Activated naive CD4-positive, alpha-beta T cell treated with anti-CD3 and anti-CD28 coated beads, Interleukin-2, amount 50 U/mL, for 24 hours (primary cell): ENCODE results near the gene METAP1D.

Source experiments
- H3K27ac Mint-ChIP-seq: one replicate; pipeline ENCODE4 v1.8.0; 2021; ENCODE audit warnings: mild to moderate bottlenecking, mixed read lengths
- H3K27me3 Mint-ChIP-seq: one replicate; pipeline ENCODE4 v1.8.0; 2021; ENCODE audit warnings: mixed read lengths
- H3K36me3 Mint-ChIP-seq: one replicate; pipeline ENCODE4 v1.8.0; 2021; ENCODE audit warnings: mixed read lengths
- H3K4me1 Mint-ChIP-seq: one replicate; pipeline ENCODE4 v1.8.0; 2021; ENCODE audit warnings: mixed read lengths
- H3K4me3 Mint-ChIP-seq: one replicate; pipeline ENCODE4 v1.8.0; 2021; ENCODE audit warnings: mild to moderate bottlenecking, mixed read lengths
- H3K9me3 Mint-ChIP-seq: one replicate; pipeline ENCODE4 v1.8.0; 2021; ENCODE audit warnings: mixed read lengths

The METAP1D gene

DNA sequence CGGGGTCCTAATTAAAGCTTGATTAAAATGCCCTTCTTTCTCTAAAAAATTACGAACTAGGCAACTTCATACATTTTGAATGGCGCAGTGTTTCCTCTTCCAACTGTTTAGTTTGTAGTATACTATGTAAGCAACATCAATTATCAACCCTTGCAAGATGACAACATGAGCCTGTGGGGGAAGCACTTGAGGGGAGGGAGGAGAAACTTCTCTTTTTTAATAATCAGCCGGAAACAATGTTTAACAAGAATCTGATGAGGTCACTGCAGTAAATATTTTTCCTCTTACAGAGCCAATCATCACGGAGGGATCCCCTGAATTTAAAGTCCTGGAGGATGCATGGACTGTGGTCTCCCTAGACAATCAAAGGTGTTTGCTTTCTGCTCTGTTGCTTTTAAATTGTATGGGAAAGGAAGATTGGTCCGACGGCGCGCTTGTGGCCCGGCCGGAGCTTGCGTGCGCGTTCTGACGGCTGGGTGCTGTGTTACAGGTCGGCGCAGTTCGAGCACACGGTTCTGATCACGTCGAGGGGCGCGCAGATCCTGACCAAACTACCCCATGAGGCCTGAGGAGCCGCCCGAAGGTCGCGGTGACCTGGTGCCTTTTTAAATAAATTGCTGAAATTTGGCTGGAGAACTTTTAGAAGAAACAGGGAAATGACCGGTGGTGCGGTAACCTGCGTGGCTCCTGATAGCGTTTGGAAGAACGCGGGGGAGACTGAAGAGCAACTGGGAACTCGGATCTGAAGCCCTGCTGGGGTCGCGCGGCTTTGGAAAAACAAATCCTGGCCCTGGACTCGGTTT is 80.3 kb downstream of the METAP1D start:
- Mint-ChIP-seq H3K27me3 (peaks cover 48% of the 10 kb centered on the region), H3K36me3 (peaks cover 3% of the 10 kb centered on the region), H3K4me3 (peak overlapping the region; percentile 2), H3K27ac (peak overlapping the region; percentile 79), H3K9me3 (no peaks in the 10 kb centered on the region), H3K4me1 (peaks cover 15% of the 10 kb centered on the region)

DNA sequence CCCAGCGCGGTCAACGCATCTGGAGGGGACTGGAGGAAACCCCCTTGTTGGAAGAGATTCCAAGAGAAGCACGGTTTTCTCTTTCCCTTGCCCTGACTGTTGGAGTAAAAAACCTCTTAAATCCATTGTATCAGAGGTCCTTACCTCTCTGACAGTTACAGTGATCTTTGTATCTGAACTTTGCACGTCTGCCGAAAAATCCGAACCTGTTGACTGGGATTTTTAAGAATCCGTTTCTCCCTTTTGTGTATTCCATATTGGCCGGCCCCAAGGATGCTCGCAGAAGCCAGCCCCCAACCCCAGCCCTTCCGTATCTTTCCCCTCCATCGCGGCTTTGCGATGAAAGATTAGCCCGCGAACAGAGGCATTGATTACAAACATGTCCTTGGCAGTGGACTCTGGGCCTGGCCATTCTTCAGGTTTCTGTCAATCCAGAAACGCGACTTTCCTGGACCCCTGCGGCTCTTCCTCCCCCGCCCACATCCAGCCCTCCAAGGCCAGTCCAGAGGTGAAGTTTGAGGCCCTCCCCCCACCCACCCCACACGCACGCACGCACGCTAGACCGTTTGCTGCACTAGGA is 81.0 kb downstream of the METAP1D start:
- Mint-ChIP-seq H3K4me1 (peaks cover 22% of the 10 kb centered on the region), H3K36me3 (peaks cover 3% of the 10 kb centered on the region), H3K27ac (no peak overlapping the region), H3K27me3 (peaks cover 52% of the 10 kb centered on the region), H3K9me3 (no peaks in the 10 kb centered on the region), H3K4me3 (no peak overlapping the region)

- no peaks in the 10 kb centered on the region for H3K9me3 Mint-ChIP-seq
- peaks cover 52% of the 10 kb centered on the region for H3K27me3 Mint-ChIP-seq
- H3K4me1 Mint-ChIP-seq, result peaks cover 25% of the 10 kb centered on the region
- peaks cover under 1% of the 10 kb centered on the region for H3K36me3 Mint-ChIP-seq
- no peak overlapping the region for H3K4me3 Mint-ChIP-seq
- peak overlapping the region; percentile 59 for H3K27ac Mint-ChIP-seq
These were observed 81.7 kb downstream of the METAP1D start for GRCh38 chr2:172081221-172082022.

DNA sequence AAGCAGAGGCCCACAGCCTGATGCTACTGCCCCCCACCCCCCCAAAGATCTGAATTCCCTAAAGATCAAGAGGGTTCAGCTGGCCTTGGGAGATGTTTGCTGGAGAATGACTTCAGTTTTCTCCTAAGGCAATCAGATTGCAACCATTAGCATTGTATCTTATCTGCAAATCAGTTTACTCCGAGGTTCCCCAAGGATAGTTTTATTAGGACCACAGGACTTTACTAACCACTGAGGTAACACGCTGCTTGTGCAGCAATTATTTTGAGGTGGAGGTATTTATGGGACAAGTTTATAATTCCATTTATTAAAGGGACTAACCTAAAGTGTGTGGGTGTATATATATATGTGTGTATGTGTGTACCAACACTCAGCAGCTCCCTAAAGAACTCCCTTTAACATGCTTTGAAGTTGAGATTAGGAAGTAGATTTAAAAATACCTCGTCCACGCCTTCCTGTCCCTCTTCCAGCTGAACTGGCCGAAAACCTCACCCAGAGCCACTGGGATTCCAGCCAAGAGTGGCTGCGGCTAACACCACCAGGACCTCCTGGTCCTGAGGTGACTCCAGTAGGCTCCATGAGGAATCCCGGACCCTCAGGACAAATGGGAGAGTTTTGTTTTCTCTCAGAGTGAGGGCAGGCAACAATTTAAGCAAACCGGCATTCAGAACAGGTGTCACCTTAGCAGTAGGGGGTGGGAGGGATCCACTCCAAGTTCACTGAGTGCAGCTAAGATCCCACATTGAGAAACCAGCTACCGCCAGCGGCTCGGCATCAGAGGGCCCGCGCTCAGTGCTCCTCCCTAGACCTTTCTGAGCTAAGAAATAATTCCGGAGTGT is 82.6 kb downstream of the METAP1D start:
- Mint-ChIP-seq H3K27me3 (peaks cover 58% of the 10 kb centered on the region), H3K9me3 (no peaks in the 10 kb centered on the region), H3K4me3 (no peak overlapping the region), H3K4me1 (peaks cover 34% of the 10 kb centered on the region), H3K36me3 (no peaks in the 10 kb centered on the region), H3K27ac (peak overlapping the region; percentile 46)

DNA sequence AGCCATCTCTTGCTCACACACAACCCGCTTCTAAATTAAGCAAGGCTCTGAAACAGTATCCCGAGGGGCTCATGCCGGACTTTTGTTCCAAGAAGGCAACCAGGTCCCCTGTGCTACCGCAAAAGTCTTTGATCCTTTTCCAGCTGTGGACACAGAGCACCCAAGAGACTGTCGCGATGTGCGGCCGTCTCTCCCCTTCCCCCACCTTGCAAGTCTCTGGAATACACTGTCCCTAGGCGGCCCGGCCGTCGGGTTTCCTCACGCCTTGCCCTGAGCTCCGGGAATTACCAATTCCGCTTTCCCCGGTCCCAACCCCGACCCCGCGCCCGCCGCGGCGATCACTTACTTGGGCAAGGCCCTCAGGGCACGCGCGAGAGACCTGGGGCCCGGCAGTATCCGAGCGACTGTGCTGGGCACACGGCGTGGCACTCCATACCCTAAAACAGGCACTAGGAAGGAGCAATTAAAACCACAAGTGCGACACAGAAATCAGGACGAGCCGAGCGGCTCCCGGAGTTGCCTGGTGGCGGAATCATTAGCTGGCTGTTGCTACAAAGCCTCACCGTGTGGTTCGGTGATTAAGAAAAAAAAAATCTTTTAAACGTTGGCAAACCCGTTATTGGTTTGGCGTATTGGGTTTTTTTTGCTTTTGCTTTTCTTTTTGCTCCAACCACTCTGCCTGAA is 83.3 kb downstream of the METAP1D start:
- Mint-ChIP-seq H3K27me3 (peaks cover 66% of the 10 kb centered on the region), H3K27ac (peak overlapping the region; percentile 69), H3K4me3 (peak overlapping the region; percentile 82), H3K4me1 (peaks cover 42% of the 10 kb centered on the region), H3K36me3 (no peaks in the 10 kb centered on the region), H3K9me3 (no peaks in the 10 kb centered on the region)

DNA sequence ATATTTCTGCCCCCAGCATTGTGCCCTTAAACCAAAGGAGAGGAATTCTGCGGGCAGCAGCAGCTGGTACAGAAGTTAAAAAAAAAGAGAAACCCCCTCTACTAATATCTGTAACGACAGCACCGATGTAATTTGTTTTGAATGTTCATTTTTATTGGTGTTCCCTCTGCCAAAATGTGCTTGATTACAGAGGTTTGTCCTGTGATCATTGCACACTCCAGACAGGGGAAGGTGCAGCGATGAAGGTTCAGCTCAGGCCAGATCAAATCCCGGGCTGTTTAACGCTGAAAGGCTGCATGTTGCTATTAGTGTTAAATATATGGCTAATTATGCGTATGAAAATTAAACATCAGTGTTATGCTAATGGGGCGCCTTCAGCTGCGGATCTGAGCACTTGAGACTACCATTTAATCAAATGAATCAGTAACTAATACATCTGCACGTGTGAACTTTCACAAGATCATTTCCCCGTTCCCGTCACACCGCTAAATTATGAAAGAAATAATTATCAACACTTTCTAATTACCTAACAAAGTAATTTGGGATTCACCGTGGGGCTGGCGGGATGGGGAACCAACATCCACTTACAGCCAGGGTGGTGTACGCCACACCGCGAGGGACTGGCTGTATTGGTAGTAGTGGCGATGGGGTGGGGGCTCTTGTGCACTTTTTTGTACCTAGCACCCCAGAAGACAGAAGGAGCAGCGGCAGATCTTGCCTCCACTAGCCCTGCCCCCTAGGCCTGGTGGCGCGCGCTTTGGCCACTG is 84.1 kb downstream of the METAP1D start:
- peaks cover 73% of the 10 kb centered on the region for H3K27me3 Mint-ChIP-seq
- H3K9me3 Mint-ChIP-seq, result no peaks in the 10 kb centered on the region
- peaks cover 48% of the 10 kb centered on the region for H3K4me1 Mint-ChIP-seq
- no peaks in the 10 kb centered on the region for H3K36me3 Mint-ChIP-seq
- H3K27ac Mint-ChIP-seq, result peak overlapping the region; percentile 69
- peak overlapping the region; percentile 82 for H3K4me3 Mint-ChIP-seq

- H3K4me1 Mint-ChIP-seq, result peaks cover 48% of the 10 kb centered on the region
- H3K4me3 Mint-ChIP-seq, result peak overlapping the region; percentile 82
- H3K27me3 Mint-ChIP-seq, result peaks cover 68% of the 10 kb centered on the region
- H3K9me3 Mint-ChIP-seq, result no peaks in the 10 kb centered on the region
- no peaks in the 10 kb centered on the region for H3K36me3 Mint-ChIP-seq
- H3K27ac Mint-ChIP-seq, result peak overlapping the region; percentile 69
These were observed 84.6 kb downstream of the METAP1D start for GRCh38 chr2:172084395-172084644.

- Mint-ChIP-seq H3K27ac (peak overlapping the region; percentile 88), H3K4me1 (peaks cover 48% of the 10 kb centered on the region), H3K4me3 (peak overlapping the region; percentile 82), H3K27me3 (peaks cover 69% of the 10 kb centered on the region), H3K36me3 (no peaks in the 10 kb centered on the region), H3K9me3 (no peaks in the 10 kb centered on the region)
These were observed 85.1 kb downstream of the METAP1D start for GRCh38 chr2:172084645-172085459.

DNA sequence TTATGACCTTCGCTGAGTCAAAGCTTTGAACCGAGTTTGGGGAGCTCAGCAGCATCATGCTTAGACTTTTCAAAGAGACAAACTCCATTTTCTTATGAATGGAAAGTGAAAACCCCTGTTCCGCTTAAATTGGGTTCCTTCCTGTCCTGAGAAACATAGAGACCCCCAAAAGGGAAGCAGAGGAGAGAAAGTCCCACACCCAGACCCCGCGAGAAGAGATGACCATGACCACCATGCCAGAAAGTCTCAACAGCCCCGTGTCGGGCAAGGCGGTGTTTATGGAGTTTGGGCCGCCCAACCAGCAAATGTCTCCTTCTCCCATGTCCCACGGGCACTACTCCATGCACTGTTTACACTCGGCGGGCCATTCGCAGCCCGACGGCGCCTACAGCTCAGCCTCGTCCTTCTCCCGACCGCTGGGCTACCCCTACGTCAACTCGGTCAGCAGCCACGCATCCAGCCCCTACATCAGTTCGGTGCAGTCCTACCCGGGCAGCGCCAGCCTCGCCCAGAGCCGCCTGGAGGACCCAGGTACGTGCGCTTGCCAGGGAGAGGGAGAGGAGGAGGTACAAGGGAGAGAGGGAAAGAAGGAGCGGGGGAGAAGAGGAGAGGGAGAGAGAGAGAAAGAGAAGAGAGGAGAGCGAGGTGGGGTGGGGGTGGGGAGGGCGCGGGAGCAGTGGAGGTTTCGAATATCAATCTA is 85.9 kb downstream of the METAP1D start, which contains the start of gene DLX1:
DLX1 (plus strand) TSS at position 48 of the 700 bp plus-strand sequence; CDS start at position 219, 171 bp downstream.
- H3K4me1 Mint-ChIP-seq, result peaks cover 48% of the 10 kb centered on the region

GRCh38 chr2:172086241-172087206 is 86.8 kb downstream of the METAP1D start:
- H3K27ac Mint-ChIP-seq, result peak overlapping the region; percentile 30
- H3K36me3 Mint-ChIP-seq, result no peaks in the 10 kb centered on the region
- peak overlapping the region; percentile 47 for H3K4me3 Mint-ChIP-seq
- H3K4me1 Mint-ChIP-seq, result peaks cover 48% of the 10 kb centered on the region
- H3K9me3 Mint-ChIP-seq, result no peaks in the 10 kb centered on the region
- peaks cover 66% of the 10 kb centered on the region for H3K27me3 Mint-ChIP-seq

More for the DNA sequence above, 85.9 kb downstream of the METAP1D start, which contains the start of gene DLX1:
- H3K27me3 Mint-ChIP-seq, result peaks cover 66% of the 10 kb centered on the region
- peak within 1 kb of the TSS; percentile 82 for H3K4me3 Mint-ChIP-seq
- H3K27ac Mint-ChIP-seq, result peak within 1 kb of the TSS; percentile 88
- no peaks in the 10 kb centered on the region for H3K36me3 Mint-ChIP-seq
- H3K9me3 Mint-ChIP-seq, result no peaks in the 10 kb centered on the region

- Mint-ChIP-seq H3K27ac (peak overlapping the region; percentile 92), H3K4me1 (peaks cover 48% of the 10 kb centered on the region), H3K9me3 (no peaks in the 10 kb centered on the region), H3K27me3 (peaks cover 66% of the 10 kb centered on the region), H3K36me3 (no peaks in the 10 kb centered on the region), H3K4me3 (peak overlapping the region; percentile 47)
These were observed 87.5 kb downstream of the METAP1D start for GRCh38 chr2:172087207-172087779.

- Mint-ChIP-seq H3K4me1 (peaks cover 48% of the 10 kb centered on the region), H3K27ac (peak overlapping the region; percentile 92), H3K27me3 (peaks cover 68% of the 10 kb centered on the region), H3K36me3 (no peaks in the 10 kb centered on the region), H3K4me3 (peak overlapping the region; percentile 19), H3K9me3 (no peaks in the 10 kb centered on the region)
These were observed 88.1 kb downstream of the METAP1D start for GRCh38 chr2:172087780-172088244.
